ENCODE results near the gene GSTA5. TPM values are rescaled to one million over a fixed set of nuclear protein-coding genes. Genes with fewer than 3 reads are reported as not detected.
"Not testable (repeated sequence)": the region's sequence is repeated elsewhere in the genome, so short reads cannot be mapped to it uniquely, and the experiment has no call there.

The GSTA5 gene
- not detected for total RNA-seq

DNA sequence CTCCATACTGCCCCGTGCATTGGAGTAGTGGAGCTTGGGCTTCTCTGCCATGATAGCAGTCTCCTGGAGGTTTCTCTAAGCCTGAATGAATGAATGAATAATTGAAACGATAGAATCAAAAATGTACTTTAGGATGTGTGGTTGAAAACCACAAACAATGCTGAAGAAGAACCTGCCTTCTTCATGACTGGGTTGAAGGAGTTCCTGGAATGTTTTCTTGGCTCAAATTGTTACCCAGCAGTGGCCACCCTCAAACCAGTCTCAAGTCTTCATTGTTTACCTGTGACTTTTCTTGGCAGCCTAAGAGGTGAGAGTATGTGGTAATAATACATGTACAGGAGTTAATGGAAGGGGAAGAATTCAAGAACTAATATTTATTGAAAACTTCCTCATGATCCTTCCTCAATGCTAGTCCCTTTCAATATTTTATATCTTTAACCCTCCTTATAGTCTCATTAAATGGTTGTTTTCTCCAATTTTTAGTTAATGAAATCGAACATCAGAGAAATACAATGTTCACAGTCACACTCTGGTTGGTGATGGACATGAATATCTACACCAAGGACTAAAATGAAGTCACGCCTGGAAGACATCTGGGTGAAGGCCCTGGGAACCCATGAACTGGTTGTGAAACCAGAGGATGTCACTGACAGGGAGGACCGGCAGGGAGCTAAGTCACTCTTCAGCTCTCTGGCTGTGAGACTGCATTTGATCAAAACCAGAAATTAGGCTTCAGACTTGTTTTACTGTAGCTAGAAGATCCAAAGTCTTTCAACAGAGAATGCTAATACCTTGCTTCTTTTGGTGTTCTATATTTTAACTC, at the start of gene GSTA5:
Gene GSTA5 (minus strand): TSS at position 51 of the 823 bp plus-strand sequence.
- POLR2A ChIA-PET = no interaction called here
- no peaks in the 10 kb centered on the region for H3K36me3 Mint-ChIP-seq
- H3K27me3 Mint-ChIP-seq = peaks cover 22% of the 10 kb centered on the region
- CTCF ChIA-PET = no interaction called here
- intact Hi-C loops (cut with micrococcal nuclease) = no loop called here
- no peak for DNase-seq
- no peaks in the 10 kb centered on the region for H3K9me3 Mint-ChIP-seq
- no peaks in the 10 kb centered on the region for H3K4me1 Mint-ChIP-seq (ENCODE audit: low read depth)
- H3K4me3 Mint-ChIP-seq = no peak within 1 kb of the TSS
- H3K27ac Mint-ChIP-seq = no peak within 1 kb of the TSS

- ChIA-PET CTCF (interaction anchor here (0.6 kb wide), 1 partner anchor 471 kb away, joined by 3 read pairs; no protein-coding TSS in a partner anchor), POLR2A (no interaction called here)
- peaks cover 7% of the 10 kb centered on the region for H3K27me3 Mint-ChIP-seq
- no peak for DNase-seq
- no peak overlapping the region for H3K4me3 Mint-ChIP-seq
- H3K36me3 Mint-ChIP-seq = no peaks in the 10 kb centered on the region
- no peaks in the 10 kb centered on the region for H3K9me3 Mint-ChIP-seq
- intact Hi-C loops (cut with micrococcal nuclease) = no loop called here
- H3K4me1 Mint-ChIP-seq (ENCODE audit: low read depth) = peaks cover 10% of the 10 kb centered on the region
- H3K27ac Mint-ChIP-seq = no peak overlapping the region
These were observed 49.4 kb upstream of the GSTA5 start for GRCh38 chr6:52890018-52890417.

DNA sequence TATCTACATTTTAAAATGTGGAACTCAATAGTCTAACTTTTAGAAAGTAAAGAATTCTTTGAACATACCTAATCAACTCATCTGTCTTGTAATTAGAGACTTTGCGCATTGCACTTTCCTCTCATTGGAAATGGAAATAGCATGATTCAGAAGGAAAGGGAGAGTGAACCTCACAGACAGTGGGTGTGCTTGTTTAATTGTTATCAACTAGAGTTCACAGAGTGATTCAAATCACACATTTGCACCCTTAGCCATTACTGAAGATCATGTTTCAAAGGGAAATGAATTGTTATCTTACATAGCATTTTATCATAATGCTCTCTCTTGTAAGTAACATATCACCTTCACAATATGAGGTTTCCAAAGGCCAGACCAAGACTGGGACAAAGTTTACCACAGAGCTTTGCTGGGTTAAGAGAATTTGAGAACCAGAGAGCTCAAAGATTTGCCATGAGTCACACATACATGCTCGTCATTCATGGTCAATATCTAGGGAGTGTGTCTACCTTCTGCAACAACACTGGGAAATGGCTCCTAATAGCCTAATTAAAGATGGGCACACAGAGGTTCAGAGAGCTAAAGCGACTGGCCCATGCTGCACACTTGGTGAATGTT, 47.4 kb upstream of the GSTA5 start:
- DNase-seq = no peak
- Mint-ChIP-seq H3K27me3 (peaks cover 5% of the 10 kb centered on the region), H3K4me1 (ENCODE audit: low read depth) (peaks cover 5% of the 10 kb centered on the region), H3K4me3 (no peak overlapping the region), H3K27ac (no peak overlapping the region), H3K9me3 (no peaks in the 10 kb centered on the region), H3K36me3 (no peaks in the 10 kb centered on the region)
- POLR2A ChIA-PET = no interaction called here
- intact Hi-C loops (cut with micrococcal nuclease) = loop anchor here (1.0 kb wide), 1 partner anchor 88 kb away; no protein-coding TSS in a partner anchor
- CTCF ChIA-PET = interaction anchor here (0.9 to 1.1 kb wide), 2 partner anchors 11 to 108 kb away, joined by 3 read pairs; no protein-coding TSS in a partner anchor

- Mint-ChIP-seq H3K36me3 (no peaks in the 10 kb centered on the region), H3K27me3 (peaks cover 2% of the 10 kb centered on the region), H3K4me3 (peak overlapping the region; percentile 75), H3K27ac (no peak overlapping the region), H3K9me3 (no peaks in the 10 kb centered on the region), H3K4me1 (ENCODE audit: low read depth) (peaks cover 6% of the 10 kb centered on the region)
- ChIA-PET POLR2A (no interaction called here), CTCF (interaction anchor here (0.7 to 1.8 kb wide), 7 partner anchors 10 to 187 kb away, joined by 3 to 5 read pairs (median 4); partner anchors contain the start of genes FBXO9 and GSTA4)
- DNase-seq = peak; percentile 79
- intact Hi-C loops (cut with micrococcal nuclease) = loop anchor here (1.0 kb wide), 1 partner anchor 113 kb away; the partner anchor contains the start of gene GSTA4
These were observed 41.6 kb upstream of the GSTA5 start for GRCh38 chr6:52881996-52882841.

DNA sequence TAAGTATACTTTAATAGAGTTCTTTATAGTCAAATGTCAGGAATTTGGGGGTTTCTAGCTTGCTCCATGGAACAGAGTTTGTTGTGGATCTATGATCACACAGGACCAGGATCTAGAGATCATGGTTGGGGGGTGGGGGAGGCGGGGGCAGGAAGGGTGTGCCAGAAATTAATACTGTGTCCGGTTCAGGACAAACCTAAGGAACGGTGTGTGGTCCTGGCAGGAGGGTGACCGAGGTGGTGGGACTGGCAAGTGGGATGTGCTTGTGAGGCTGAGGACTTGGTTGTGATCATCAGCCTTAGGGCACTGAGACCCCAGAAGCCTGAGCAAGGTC, 41.0 kb upstream of the GSTA5 start:
- ChIA-PET POLR2A (no interaction called here), CTCF (interaction anchor here (0.7 to 1.8 kb wide), 7 partner anchors 10 to 188 kb away, joined by 3 to 5 read pairs (median 4); partner anchors contain the start of genes FBXO9 and GSTA4)
- peaks cover 2% of the 10 kb centered on the region for H3K27me3 Mint-ChIP-seq
- no peaks in the 10 kb centered on the region for H3K36me3 Mint-ChIP-seq
- H3K4me1 Mint-ChIP-seq (ENCODE audit: low read depth) = peaks cover 11% of the 10 kb centered on the region
- no peak overlapping the region for H3K27ac Mint-ChIP-seq
- no peak for DNase-seq
- no peaks in the 10 kb centered on the region for H3K9me3 Mint-ChIP-seq
- intact Hi-C loops (cut with micrococcal nuclease) = no loop called here
- H3K4me3 Mint-ChIP-seq = peak overlapping the region; percentile 75

GRCh38 chr6:52877786-52878185, 37.2 kb upstream of the GSTA5 start:
- intact Hi-C loops (cut with micrococcal nuclease) = no loop called here
- ChIA-PET POLR2A (no interaction called here), CTCF (interaction anchor here (0.8 to 1.5 kb wide), 2 partner anchors 9 to 11 kb away, joined by 3 read pairs; no protein-coding TSS in a partner anchor)
- Mint-ChIP-seq H3K27me3 (peaks cover 6% of the 10 kb centered on the region), H3K27ac (no peak overlapping the region), H3K4me3 (no peak overlapping the region), H3K9me3 (no peaks in the 10 kb centered on the region), H3K36me3 (no peaks in the 10 kb centered on the region), H3K4me1 (ENCODE audit: low read depth) (peaks cover 12% of the 10 kb centered on the region)
- DNase-seq = no peak

DNA sequence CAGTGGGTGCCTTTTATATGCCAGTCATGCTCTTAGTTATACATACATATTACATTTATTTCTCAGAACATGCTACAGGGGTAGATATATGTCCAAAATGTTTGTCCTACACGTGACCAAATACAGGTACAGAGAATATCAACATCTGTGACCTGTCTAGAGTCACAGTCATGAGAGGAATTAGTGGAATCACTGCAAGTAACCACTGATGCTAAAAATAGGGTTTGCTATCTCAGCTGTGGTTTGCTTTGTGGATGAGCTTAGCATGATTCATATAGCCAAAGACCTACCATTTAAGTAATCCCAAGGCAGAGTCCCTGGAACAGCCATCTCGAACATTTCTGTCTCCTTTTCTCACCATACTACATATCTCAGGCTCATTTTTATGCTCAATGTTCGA, 36.6 kb upstream of the GSTA5 start:
- POLR2A ChIA-PET = no interaction called here
- CTCF ChIA-PET = interaction anchor here (0.8 to 1.5 kb wide), 2 partner anchors 9 to 12 kb away, joined by 3 read pairs; no protein-coding TSS in a partner anchor
- DNase-seq = no peak
- H3K4me3 Mint-ChIP-seq = no peak overlapping the region
- peaks cover 11% of the 10 kb centered on the region for H3K4me1 Mint-ChIP-seq (ENCODE audit: low read depth)
- H3K27me3 Mint-ChIP-seq = peaks cover 6% of the 10 kb centered on the region
- intact Hi-C loops (cut with micrococcal nuclease) = no loop called here
- no peaks in the 10 kb centered on the region for H3K36me3 Mint-ChIP-seq
- H3K27ac Mint-ChIP-seq = no peak overlapping the region
- H3K9me3 Mint-ChIP-seq = no peaks in the 10 kb centered on the region

DNA sequence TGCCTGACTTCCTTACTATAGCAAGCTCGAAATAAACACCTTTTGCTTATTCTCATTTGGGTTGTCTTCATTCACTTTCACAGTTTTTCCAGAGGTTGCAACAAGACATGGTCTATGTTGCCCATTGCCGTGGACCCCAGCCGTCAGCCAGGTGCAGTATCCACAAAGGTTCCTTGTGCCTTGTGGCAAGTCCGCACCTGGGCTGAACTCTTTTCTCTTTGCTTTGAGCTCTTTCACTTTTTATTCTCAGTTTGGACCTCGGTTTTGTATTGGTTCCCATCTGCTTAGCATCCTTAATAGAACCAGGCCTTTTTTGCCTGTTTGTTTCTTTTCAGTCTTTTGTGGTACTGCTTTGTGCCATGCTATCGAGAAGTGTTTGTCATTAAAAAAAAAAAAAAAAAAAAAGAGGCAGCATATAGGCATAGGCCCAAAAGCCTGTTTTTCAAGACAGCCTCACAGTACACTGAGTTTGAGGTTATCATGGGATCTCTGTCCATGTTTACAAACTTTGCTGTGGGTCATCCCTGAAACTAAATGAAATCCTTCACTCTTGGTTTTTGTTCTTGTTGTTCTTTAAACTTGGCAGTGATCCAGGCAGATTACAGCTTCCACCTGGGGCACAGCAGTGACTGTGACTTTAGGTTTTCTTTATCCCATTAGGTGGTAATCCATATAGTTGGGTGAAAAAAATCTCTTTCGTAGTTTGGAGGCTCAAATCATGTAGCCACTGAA, 35.6 kb upstream of the GSTA5 start:
- CTCF ChIA-PET = no interaction called here
- H3K36me3 Mint-ChIP-seq = no peaks in the 10 kb centered on the region
- POLR2A ChIA-PET = no interaction called here
- H3K27me3 Mint-ChIP-seq = peaks cover 4% of the 10 kb centered on the region
- intact Hi-C loops (cut with micrococcal nuclease) = no loop called here
- no peak overlapping the region for H3K4me3 Mint-ChIP-seq
- no peak overlapping the region for H3K27ac Mint-ChIP-seq
- DNase-seq = no peak
- H3K9me3 Mint-ChIP-seq = no peaks in the 10 kb centered on the region
- peaks cover 8% of the 10 kb centered on the region for H3K4me1 Mint-ChIP-seq (ENCODE audit: low read depth)

- no peak overlapping the region for H3K4me3 Mint-ChIP-seq
- H3K4me1 Mint-ChIP-seq (ENCODE audit: low read depth) = peaks cover 5% of the 10 kb centered on the region
- DNase-seq = no peak
- no peaks in the 10 kb centered on the region for H3K9me3 Mint-ChIP-seq
- CTCF ChIA-PET = interaction anchor here (1.4 kb wide), 1 partner anchor 10 kb away, joined by 5 read pairs; no protein-coding TSS in a partner anchor
- H3K36me3 Mint-ChIP-seq = no peaks in the 10 kb centered on the region
- peaks cover 4% of the 10 kb centered on the region for H3K27me3 Mint-ChIP-seq
- no peak overlapping the region for H3K27ac Mint-ChIP-seq
- intact Hi-C loops (cut with micrococcal nuclease) = no loop called here
- POLR2A ChIA-PET = no interaction called here
These were observed 31.4 kb upstream of the GSTA5 start for GRCh38 chr6:52872031-52872430.

GRCh38 chr6:52871621-52872020, 31.0 kb upstream of the GSTA5 start:
- peaks cover 1% of the 10 kb centered on the region for H3K4me1 Mint-ChIP-seq (ENCODE audit: low read depth)
- no peak overlapping the region for H3K27ac Mint-ChIP-seq
- H3K9me3 Mint-ChIP-seq = no peaks in the 10 kb centered on the region
- POLR2A ChIA-PET = no interaction called here
- no peak overlapping the region for H3K4me3 Mint-ChIP-seq
- DNase-seq = no peak
- H3K36me3 Mint-ChIP-seq = no peaks in the 10 kb centered on the region
- peaks cover 4% of the 10 kb centered on the region for H3K27me3 Mint-ChIP-seq
- intact Hi-C loops (cut with micrococcal nuclease) = no loop called here
- CTCF ChIA-PET = interaction anchor here (1.4 kb wide), 1 partner anchor 10 kb away, joined by 5 read pairs; no protein-coding TSS in a partner anchor

GRCh38 chr6:52870335-52871091, 29.9 kb upstream of the GSTA5 start:
- H3K27ac Mint-ChIP-seq; intact Hi-C loops (cut with micrococcal nuclease); DNase-seq; H3K9me3 Mint-ChIP-seq; POLR2A ChIA-PET; H3K27me3 Mint-ChIP-seq; H3K36me3 Mint-ChIP-seq; H3K4me1 Mint-ChIP-seq (ENCODE audit: low read depth); H3K4me3 Mint-ChIP-seq; CTCF ChIA-PET: not testable (repeated sequence)
